ENCODE results near the gene MYL1. TPM values are rescaled to one million over a fixed set of nuclear protein-coding genes. Genes with fewer than 3 reads are reported as not detected.
A peak's percentile ranks its signal among the peaks of the same experiment; 100 is the strongest.

MYL1 gene
- not detected in 2 replicates for total RNA-seq

GRCh38 chr2:210315015-210315788 is at the start of gene MYL1:
Gene MYL1, minus strand, starts transcription at chr2:210315174. Its CDS starts 132 bp downstream, at chr2:210315042.
- no peak for DNase-seq (ENCODE audit: low read depth)
- H3K36me3 ChIP-seq (ENCODE audit: control insufficient read depth, insufficient read depth, low read length): no peaks in the 10 kb centered on the region
- no peaks in the 10 kb centered on the region for H3K27me3 ChIP-seq (ENCODE audit: control insufficient read depth, insufficient read depth, low read length)
- no peak for FAIRE-seq
- no peak within 1 kb of the TSS for H3K4me3 ChIP-seq (ENCODE audit: low read depth, low read length)
- TF ChIP-seq CTCF (IDR thresholded peaks at IDR 0.05; ENCODE audit: insufficient read depth, low read length, severe bottlenecking): no peak

- no peak for FAIRE-seq
- TF ChIP-seq CTCF (IDR thresholded peaks at IDR 0.05; ENCODE audit: insufficient read depth, low read length, severe bottlenecking): no peak
- H3K27me3 ChIP-seq (ENCODE audit: control insufficient read depth, insufficient read depth, low read length): no peaks in the 10 kb centered on the region
- H3K4me3 ChIP-seq (ENCODE audit: low read depth, low read length): no peak overlapping the region
- DNase-seq (ENCODE audit: low read depth): no peak
- no peaks in the 10 kb centered on the region for H3K36me3 ChIP-seq (ENCODE audit: control insufficient read depth, insufficient read depth, low read length)
Measured at GRCh38 chr2:210363876-210364275, 48.9 kb upstream of the MYL1 start.

- FAIRE-seq: no peak
- Histone ChIP-seq H3K27me3 (ENCODE audit: control insufficient read depth, insufficient read depth, low read length) (no peaks in the 10 kb centered on the region), H3K4me3 (ENCODE audit: low read depth, low read length) (no peak overlapping the region), H3K36me3 (ENCODE audit: control insufficient read depth, insufficient read depth, low read length) (no peaks in the 10 kb centered on the region)
- peak; percentile 45 for TF ChIP-seq CTCF (IDR thresholded peaks at IDR 0.05; ENCODE audit: insufficient read depth, low read length, severe bottlenecking)
- DNase-seq (ENCODE audit: low read depth): peak; percentile 41
Measured at GRCh38 chr2:210363261-210363660, 48.3 kb upstream of the MYL1 start.

- TF ChIP-seq CTCF (IDR thresholded peaks at IDR 0.05; ENCODE audit: insufficient read depth, low read length, severe bottlenecking): no peak
- no peak for FAIRE-seq
- H3K36me3 ChIP-seq (ENCODE audit: control insufficient read depth, insufficient read depth, low read length): no peaks in the 10 kb centered on the region
- no peak overlapping the region for H3K4me3 ChIP-seq (ENCODE audit: low read depth, low read length)
- no peak for DNase-seq (ENCODE audit: low read depth)
- peaks cover 2% of the 10 kb centered on the region for H3K27me3 ChIP-seq (ENCODE audit: control insufficient read depth, insufficient read depth, low read length)
Measured at GRCh38 chr2:210360412-210360811, 45.4 kb upstream of the MYL1 start.

- Histone ChIP-seq H3K4me3 (ENCODE audit: low read depth, low read length) (no peak overlapping the region), H3K36me3 (ENCODE audit: control insufficient read depth, insufficient read depth, low read length) (no peaks in the 10 kb centered on the region), H3K27me3 (ENCODE audit: control insufficient read depth, insufficient read depth, low read length) (peaks cover 2% of the 10 kb centered on the region)
- DNase-seq (ENCODE audit: low read depth) (no peak), FAIRE-seq (no peak)
- no peak for TF ChIP-seq CTCF (IDR thresholded peaks at IDR 0.05; ENCODE audit: insufficient read depth, low read length, severe bottlenecking)
Measured at GRCh38 chr2:210356944-210357343, 42.0 kb upstream of the MYL1 start.

- H3K4me3 ChIP-seq (ENCODE audit: low read depth, low read length): no peak overlapping the region
- DNase-seq (ENCODE audit: low read depth) (no peak), FAIRE-seq (no peak)
- no peaks in the 10 kb centered on the region for H3K36me3 ChIP-seq (ENCODE audit: control insufficient read depth, insufficient read depth, low read length)
- H3K27me3 ChIP-seq (ENCODE audit: control insufficient read depth, insufficient read depth, low read length): no peaks in the 10 kb centered on the region
- TF ChIP-seq CTCF (IDR thresholded peaks at IDR 0.05; ENCODE audit: insufficient read depth, low read length, severe bottlenecking): peak; percentile 11
Measured at GRCh38 chr2:210337159-210337558, 22.2 kb upstream of the MYL1 start.

All from bronchial epithelial cell (primary cell).